ENCODE measurements around the gene FOXM1.

Gene FOXM1

GRCh38 chr12:2834581-2835491 is 42.1 kb downstream of the FOXM1 start, which contains the start of gene NRIP2:
TSS of gene NRIP2 (minus strand) at chr12:2835035. CDS start at chr12:2834983, 52 bp downstream.
- Histone ChIP-seq H3K79me2 (ENCODE audit: control insufficient read depth, insufficient read depth, low read length) (no peaks in the 10 kb centered on the region), H3K27ac (ENCODE audit: low read depth, low read length) (no peak within 1 kb of the TSS), H3K23ac (ENCODE audit: low read length) (peak within 1 kb of the TSS; percentile 48), H4K8ac (ENCODE audit: low read depth, low read length) (no peak within 1 kb of the TSS), H3K56ac (ENCODE audit: low read length) (no peak within 1 kb of the TSS), H3K27me3 (ENCODE audit: insufficient read depth, low read length, poor library complexity) (no peaks in the 10 kb centered on the region), H2BK15ac (replicated peaks; ENCODE audit: low read depth) (no peak within 1 kb of the TSS), H3K79me1 (ENCODE audit: low read length) (no peaks in the 10 kb centered on the region), H3K4ac (ENCODE audit: low read depth, low read length) (no peak within 1 kb of the TSS), H3K4me3 (ENCODE audit: low read length) (no peak within 1 kb of the TSS), H3K4me1 (ENCODE audit: control insufficient read depth, low read depth, low read length) (no peaks in the 10 kb centered on the region), H2BK120ac (ENCODE audit: low read depth, low read length) (no peak within 1 kb of the TSS), H3K4me2 (ENCODE audit: low read length) (no peak within 1 kb of the TSS), H3K9ac (ENCODE audit: low read length) (peak within 1 kb of the TSS; percentile 1), H3K18ac (ENCODE audit: low read length) (no peak within 1 kb of the TSS), H2BK5ac (ENCODE audit: low read length) (no peak within 1 kb of the TSS), H4K5ac (ENCODE audit: low read length) (no peak within 1 kb of the TSS), H3K36me3 (ENCODE audit: control insufficient read depth, insufficient read depth, low read length) (no peaks in the 10 kb centered on the region), H2AK5ac (ENCODE audit: low read length) (no peak within 1 kb of the TSS)
- DNase-seq: peak; percentile 67
- WGBS (ENCODE audit: extremely low coverage, insufficient coverage, low lambda C conversion rate): no CpG with 5 or more reads among the region's 32 CpGs

- Histone ChIP-seq H3K27me3 (ENCODE audit: insufficient read depth, low read length, poor library complexity) (no peaks in the 10 kb centered on the region), H3K4ac (ENCODE audit: low read depth, low read length) (no peak overlapping the region), H3K18ac (ENCODE audit: low read length) (no peak overlapping the region), H2BK5ac (ENCODE audit: low read length) (no peak overlapping the region), H3K79me1 (ENCODE audit: low read length) (no peaks in the 10 kb centered on the region), H4K5ac (ENCODE audit: low read length) (no peak overlapping the region), H2BK120ac (ENCODE audit: low read depth, low read length) (no peak overlapping the region), H3K4me1 (ENCODE audit: control insufficient read depth, low read depth, low read length) (no peaks in the 10 kb centered on the region), H3K36me3 (ENCODE audit: control insufficient read depth, insufficient read depth, low read length) (no peaks in the 10 kb centered on the region), H3K4me2 (ENCODE audit: low read length) (no peak overlapping the region), H3K9ac (ENCODE audit: low read length) (no peak overlapping the region), H3K79me2 (ENCODE audit: control insufficient read depth, insufficient read depth, low read length) (no peaks in the 10 kb centered on the region), H3K56ac (ENCODE audit: low read length) (no peak overlapping the region), H3K23ac (ENCODE audit: low read length) (no peak overlapping the region), H2AK5ac (ENCODE audit: low read length) (no peak overlapping the region), H3K4me3 (ENCODE audit: low read length) (no peak overlapping the region), H4K8ac (ENCODE audit: low read depth, low read length) (no peak overlapping the region), H2BK15ac (replicated peaks; ENCODE audit: low read depth) (no peak overlapping the region), H3K27ac (ENCODE audit: low read depth, low read length) (no peak overlapping the region)
- no peak for DNase-seq
- no CpG with 5 or more reads among the region's 9 CpGs for WGBS (ENCODE audit: extremely low coverage, insufficient coverage, low lambda C conversion rate)
Measured at GRCh38 chr12:2833810-2834209, 43.2 kb downstream of the FOXM1 start.

- WGBS (ENCODE audit: extremely low coverage, insufficient coverage, low lambda C conversion rate): no CpG with 5 or more reads among the region's 5 CpGs
- Histone ChIP-seq H2AK5ac (ENCODE audit: low read length) (no peak overlapping the region), H3K79me2 (ENCODE audit: control insufficient read depth, insufficient read depth, low read length) (no peaks in the 10 kb centered on the region), H3K18ac (ENCODE audit: low read length) (no peak overlapping the region), H3K27me3 (ENCODE audit: insufficient read depth, low read length, poor library complexity) (no peaks in the 10 kb centered on the region), H3K4ac (ENCODE audit: low read depth, low read length) (no peak overlapping the region), H3K4me1 (ENCODE audit: control insufficient read depth, low read depth, low read length) (no peaks in the 10 kb centered on the region), H3K27ac (ENCODE audit: low read depth, low read length) (no peak overlapping the region), H2BK120ac (ENCODE audit: low read depth, low read length) (no peak overlapping the region), H3K36me3 (ENCODE audit: control insufficient read depth, insufficient read depth, low read length) (no peaks in the 10 kb centered on the region), H3K79me1 (ENCODE audit: low read length) (no peaks in the 10 kb centered on the region), H3K23ac (ENCODE audit: low read length) (no peak overlapping the region), H2BK5ac (ENCODE audit: low read length) (no peak overlapping the region), H2BK15ac (replicated peaks; ENCODE audit: low read depth) (no peak overlapping the region), H4K8ac (ENCODE audit: low read depth, low read length) (no peak overlapping the region), H3K4me2 (ENCODE audit: low read length) (no peak overlapping the region), H3K56ac (ENCODE audit: low read length) (no peak overlapping the region), H3K9ac (ENCODE audit: low read length) (no peak overlapping the region), H4K5ac (ENCODE audit: low read length) (no peak overlapping the region), H3K4me3 (ENCODE audit: low read length) (no peak overlapping the region)
- no peak for DNase-seq
Measured at GRCh38 chr12:2833327-2833726, 43.6 kb downstream of the FOXM1 start.

- Histone ChIP-seq H3K79me2 (ENCODE audit: control insufficient read depth, insufficient read depth, low read length) (no peaks in the 10 kb centered on the region), H3K36me3 (ENCODE audit: control insufficient read depth, insufficient read depth, low read length) (no peaks in the 10 kb centered on the region), H3K27me3 (ENCODE audit: insufficient read depth, low read length, poor library complexity) (no peaks in the 10 kb centered on the region), H2BK120ac (ENCODE audit: low read depth, low read length) (no peak overlapping the region), H3K18ac (ENCODE audit: low read length) (no peak overlapping the region), H3K4ac (ENCODE audit: low read depth, low read length) (no peak overlapping the region), H4K8ac (ENCODE audit: low read depth, low read length) (no peak overlapping the region), H3K23ac (ENCODE audit: low read length) (no peak overlapping the region), H3K9ac (ENCODE audit: low read length) (no peak overlapping the region), H3K27ac (ENCODE audit: low read depth, low read length) (no peak overlapping the region), H2BK5ac (ENCODE audit: low read length) (no peak overlapping the region), H3K56ac (ENCODE audit: low read length) (no peak overlapping the region), H2AK5ac (ENCODE audit: low read length) (no peak overlapping the region), H3K4me3 (ENCODE audit: low read length) (no peak overlapping the region), H4K5ac (ENCODE audit: low read length) (no peak overlapping the region), H2BK15ac (replicated peaks; ENCODE audit: low read depth) (no peak overlapping the region), H3K4me1 (ENCODE audit: control insufficient read depth, low read depth, low read length) (no peaks in the 10 kb centered on the region), H3K79me1 (ENCODE audit: low read length) (no peaks in the 10 kb centered on the region), H3K4me2 (ENCODE audit: low read length) (no peak overlapping the region)
- WGBS (ENCODE audit: extremely low coverage, insufficient coverage, low lambda C conversion rate): no CpG with 5 or more reads among the region's 6 CpGs
- DNase-seq: no peak
Measured at GRCh38 chr12:2832550-2833127, 44.3 kb downstream of the FOXM1 start.

- no peak overlapping the region for H2AK5ac ChIP-seq (ENCODE audit: low read length)
Measured at GRCh38 chr12:2829275-2829674, 47.7 kb downstream of the FOXM1 start.

More at GRCh38 chr12:2829275-2829674, 47.7 kb downstream of the FOXM1 start:
- H3K36me3 ChIP-seq (ENCODE audit: control insufficient read depth, insufficient read depth, low read length): peaks cover 5% of the 10 kb centered on the region
- no peak overlapping the region for H2BK120ac ChIP-seq (ENCODE audit: low read depth, low read length)
- H4K8ac ChIP-seq (ENCODE audit: low read depth, low read length): no peak overlapping the region
- H3K23ac ChIP-seq (ENCODE audit: low read length): no peak overlapping the region
- H3K4me2 ChIP-seq (ENCODE audit: low read length): no peak overlapping the region
- H2BK5ac ChIP-seq (ENCODE audit: low read length): no peak overlapping the region
- no peak for DNase-seq
- H3K4me3 ChIP-seq (ENCODE audit: low read length): no peak overlapping the region
- H3K56ac ChIP-seq (ENCODE audit: low read length): no peak overlapping the region
- WGBS (ENCODE audit: extremely low coverage, insufficient coverage, low lambda C conversion rate): no CpG with 5 or more reads among the region's 6 CpGs
- no peak overlapping the region for H3K9ac ChIP-seq (ENCODE audit: low read length)
- no peaks in the 10 kb centered on the region for H3K27me3 ChIP-seq (ENCODE audit: insufficient read depth, low read length, poor library complexity)
- H4K5ac ChIP-seq (ENCODE audit: low read length): no peak overlapping the region
- no peaks in the 10 kb centered on the region for H3K79me1 ChIP-seq (ENCODE audit: low read length)
- no peaks in the 10 kb centered on the region for H3K4me1 ChIP-seq (ENCODE audit: control insufficient read depth, low read depth, low read length)
- no peak overlapping the region for H3K4ac ChIP-seq (ENCODE audit: low read depth, low read length)
- no peak overlapping the region for H3K27ac ChIP-seq (ENCODE audit: low read depth, low read length)
- no peak overlapping the region for H2BK15ac ChIP-seq (replicated peaks; ENCODE audit: low read depth)
- H3K79me2 ChIP-seq (ENCODE audit: control insufficient read depth, insufficient read depth, low read length): no peaks in the 10 kb centered on the region
- no peak overlapping the region for H3K18ac ChIP-seq (ENCODE audit: low read length)
